Measurements from ENCODE around the gene SYNPR.

- TF ChIP-seq EP300 (IDR thresholded peaks at IDR 0.05), result no peak
- TF ChIP-seq CTCF (IDR thresholded peaks at IDR 0.05), result no peak
Measured at GRCh38 chr3:63563572-63563971, 285.5 kb downstream of the SYNPR start.
